HG03432 (cell line): Measurements from ENCODE around the gene MOCS3.

Source experiments
- ATAC-seq: cut with Tn5 transposase; IDR thresholded peaks from one replicate; pipeline ENCODE4 v1.9.1; 2021; ENCODE audit warnings: mild to moderate bottlenecking, moderate library complexity; ENCODE audit not compliant: unreplicated experiment

MOCS3 gene

DNA sequence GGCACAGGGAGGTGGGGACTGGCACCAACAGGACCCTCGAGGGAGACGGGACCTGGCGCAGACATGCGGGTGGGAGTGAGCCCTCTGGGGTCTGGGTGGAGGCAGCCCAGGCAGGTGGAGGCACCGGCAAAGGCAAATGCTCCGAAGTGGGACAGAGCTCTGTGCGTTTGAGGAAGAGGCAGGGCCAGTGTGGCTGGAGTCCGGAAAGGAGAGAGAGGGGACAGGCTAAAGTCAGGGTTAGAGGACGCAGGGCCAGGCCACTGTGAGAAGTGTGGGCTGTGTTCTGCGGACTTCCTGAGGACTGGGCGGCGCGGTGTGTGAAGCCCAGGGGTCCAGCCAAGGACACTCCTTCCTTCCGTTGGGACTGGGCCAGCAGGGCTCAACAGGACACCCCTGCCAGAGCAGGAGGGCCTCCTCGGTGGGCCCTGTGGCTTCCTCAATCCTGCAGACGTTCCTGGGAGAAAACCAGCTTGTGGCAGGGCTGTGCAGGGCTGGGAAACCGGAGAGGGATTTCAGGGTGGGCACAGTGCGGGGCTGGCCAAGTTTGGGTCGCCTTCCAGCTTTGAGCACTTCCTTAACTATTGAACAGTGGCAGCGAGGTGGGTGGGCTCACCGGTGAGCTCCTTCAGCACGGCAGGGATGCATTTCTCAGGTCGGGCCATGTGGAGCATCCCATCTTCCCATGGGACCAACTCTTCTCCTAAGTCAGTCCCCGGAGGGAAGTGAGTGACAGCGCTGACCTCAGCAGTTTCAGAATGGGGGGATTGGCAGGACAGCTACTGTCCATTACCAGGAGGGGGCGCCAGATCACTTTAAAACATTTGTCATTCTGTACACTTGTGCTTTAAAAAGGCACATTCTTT is 22.5 kb downstream of the MOCS3 start:
- no peak for ATAC-seq

DNA sequence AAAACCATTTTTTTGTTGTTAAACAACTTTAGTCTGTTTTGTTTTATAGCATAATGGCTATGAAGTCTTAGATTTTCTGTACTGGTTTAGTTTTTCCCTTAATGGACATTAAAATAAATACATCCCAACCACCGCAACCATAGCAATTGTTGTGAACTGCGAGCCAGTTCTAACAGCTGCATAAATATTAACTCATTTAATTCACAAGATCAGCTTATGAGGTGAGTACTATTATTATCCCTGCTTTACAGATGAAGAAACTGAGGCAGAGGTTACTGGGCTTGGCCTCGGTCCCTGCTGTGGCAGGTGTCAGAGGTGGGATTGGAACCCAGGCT is 23.1 kb downstream of the MOCS3 start:
- no peak for ATAC-seq

DNA sequence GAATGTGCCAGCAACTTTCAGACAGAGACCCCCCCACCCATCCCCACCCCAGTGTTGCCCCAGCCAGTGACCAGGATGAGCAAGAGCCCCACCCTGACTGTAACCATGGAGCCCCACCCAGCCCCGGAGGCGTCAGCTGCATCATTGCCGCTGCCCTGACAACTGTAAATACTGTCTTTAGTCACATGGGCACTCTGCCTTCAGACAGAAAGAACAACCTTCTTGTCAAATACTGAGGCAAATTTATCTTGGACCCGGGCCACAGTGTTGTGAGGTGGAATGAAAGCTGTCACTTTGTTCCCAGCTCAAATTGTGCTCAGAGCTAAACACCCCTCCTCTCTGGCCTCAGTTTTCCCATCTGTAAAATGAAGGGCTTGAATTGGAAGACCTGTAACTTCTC is 23.7 kb downstream of the MOCS3 start:
- no peak for ATAC-seq

DNA sequence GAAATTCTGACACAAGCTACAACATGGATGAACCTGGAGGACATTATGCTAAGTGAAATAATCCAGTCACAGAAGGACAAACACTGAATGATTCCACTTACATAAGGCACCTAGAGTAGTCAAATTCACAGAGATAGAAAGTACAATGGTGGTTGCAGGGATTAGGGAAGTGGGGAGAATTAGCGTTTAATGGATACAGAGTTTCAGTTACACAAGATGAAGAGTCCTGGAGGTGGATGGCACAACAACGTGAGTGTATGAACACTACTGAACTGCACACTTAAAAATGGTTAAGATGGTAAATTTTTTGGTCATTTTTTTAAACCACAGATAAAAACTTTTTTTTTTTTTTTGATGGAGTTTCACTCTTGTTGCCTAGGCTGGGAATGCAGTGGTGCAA is 24.7 kb downstream of the MOCS3 start:
- ATAC-seq, result no peak

DNA sequence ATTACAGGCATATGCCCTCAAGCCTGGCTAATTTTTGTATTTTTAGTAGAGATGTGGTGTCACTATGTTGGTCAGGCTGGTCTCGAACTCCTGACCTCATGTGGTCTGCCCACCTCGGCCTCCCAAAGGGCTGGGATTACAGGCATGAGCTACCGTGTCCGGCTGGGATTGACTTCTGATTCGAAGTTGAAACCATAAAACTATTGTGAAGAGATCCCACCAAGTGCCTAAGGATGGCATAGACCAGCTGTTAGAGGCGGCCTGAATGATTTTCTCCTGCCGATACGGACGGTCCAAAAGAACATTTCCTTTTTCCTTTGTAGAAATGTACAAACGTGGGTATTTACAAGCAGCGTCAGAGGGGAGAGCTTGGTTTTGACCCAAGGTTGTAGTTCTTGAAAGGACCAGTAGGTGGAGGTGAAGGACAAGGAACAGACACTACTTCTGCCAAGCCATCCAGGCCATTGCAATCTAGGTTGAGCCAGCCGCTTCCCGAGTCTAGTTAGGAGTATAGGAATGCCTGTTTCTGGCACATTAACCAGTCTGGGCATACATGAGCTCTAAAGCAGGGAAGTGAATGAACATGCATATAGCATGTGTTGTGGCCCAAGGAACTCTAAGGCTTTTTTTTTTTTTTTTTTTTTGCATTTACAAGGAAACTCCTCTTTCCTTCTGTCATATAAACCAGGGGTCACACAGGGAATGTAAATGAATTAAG is 29.0 kb downstream of the MOCS3 start:
- ATAC-seq, result peak; percentile 54

DNA sequence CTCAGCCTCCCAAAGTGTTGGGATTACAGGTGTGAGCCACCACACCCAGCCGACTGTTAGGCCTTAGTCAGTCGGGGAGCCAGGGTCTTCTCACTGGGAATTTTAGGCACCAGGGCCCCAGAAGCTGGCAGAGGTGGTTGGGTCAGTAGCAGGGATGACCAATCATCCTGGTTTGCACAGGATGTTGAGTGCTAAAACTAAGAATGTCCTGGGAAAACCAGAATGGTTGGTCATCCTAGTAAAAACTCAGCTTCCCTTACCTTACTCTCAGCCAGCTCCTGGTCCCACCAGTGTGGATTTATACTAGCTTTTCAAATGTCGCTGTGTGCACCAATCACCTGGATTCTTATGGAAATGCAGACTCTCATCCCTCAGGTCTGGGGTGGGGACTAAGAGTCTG is 32.5 kb downstream of the MOCS3 start:
- no peak for ATAC-seq

DNA sequence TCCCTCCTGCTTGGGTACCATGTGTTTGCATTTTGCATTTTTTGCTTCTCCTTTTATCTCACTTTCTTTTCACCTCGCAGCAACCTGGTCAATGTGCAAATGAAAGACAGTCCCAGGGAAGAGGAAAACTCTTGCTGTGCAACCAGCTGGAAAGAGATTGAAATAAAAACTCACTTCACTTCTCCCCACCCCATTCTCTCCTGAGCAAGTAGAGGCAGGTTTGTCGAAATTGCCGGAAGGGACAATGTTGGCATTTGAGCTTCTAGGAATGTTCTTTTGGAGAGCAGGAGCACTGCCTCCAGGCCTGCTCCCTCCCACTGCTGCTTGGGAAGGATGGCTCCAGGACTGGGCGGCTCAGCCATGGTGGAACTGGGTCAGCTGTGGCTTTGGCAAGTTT is 33.7 kb downstream of the MOCS3 start:
- no peak for ATAC-seq

DNA sequence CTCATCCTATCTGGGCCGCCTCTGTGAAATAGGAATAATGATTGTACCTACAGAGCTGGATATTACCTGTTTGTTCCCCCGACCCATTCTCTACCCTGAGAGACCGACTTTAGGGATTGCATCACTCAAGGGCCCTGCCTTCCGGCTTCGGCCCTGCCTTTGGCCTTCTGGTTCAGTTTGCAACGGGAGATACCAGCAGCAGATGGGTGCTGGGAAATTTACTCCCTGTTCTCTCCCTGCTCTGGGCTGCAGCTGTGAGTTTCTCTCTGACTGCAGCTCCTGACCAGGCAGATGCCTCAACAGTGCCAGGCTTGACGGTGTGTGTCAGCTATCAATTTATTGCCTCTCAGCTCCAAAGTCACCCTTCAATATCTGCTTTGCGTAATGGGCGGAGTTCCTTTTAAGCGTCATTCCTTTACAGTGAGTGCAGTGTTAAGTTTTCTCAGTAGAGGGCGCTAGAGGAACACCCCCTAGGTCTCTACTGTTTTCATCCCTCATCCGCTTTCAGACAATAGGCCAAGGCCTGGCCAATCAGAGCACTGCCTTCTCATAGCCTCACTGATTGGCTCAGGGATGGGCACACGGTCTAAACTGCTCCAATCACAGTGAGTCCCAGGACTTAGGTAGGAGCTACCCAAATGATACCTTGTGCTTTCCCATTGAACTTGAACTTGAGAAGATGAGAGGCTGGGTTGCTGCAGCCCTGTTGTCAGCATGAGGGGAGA is 34.3 kb downstream of the MOCS3 start:
- peak; percentile 60 for ATAC-seq

DNA sequence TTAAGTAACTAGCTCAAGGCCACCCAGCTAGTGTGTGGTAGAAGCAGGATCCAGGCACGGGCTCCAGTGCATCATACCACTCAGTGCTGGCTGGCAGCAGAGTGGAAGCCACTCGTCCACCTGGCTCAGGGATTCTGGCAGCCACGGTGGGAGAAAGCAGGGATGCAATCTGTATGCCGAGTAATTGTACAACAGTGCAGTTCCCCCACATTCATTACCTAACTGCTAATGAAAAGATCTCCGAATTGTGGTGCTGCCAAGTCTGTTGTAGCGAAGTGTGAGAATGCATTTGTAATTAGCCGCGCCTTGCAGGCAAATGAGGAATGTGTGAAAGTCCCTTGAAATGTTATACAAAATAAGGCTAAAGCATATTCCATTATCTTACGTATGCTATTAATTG is 35.3 kb downstream of the MOCS3 start:
- ATAC-seq, result no peak

DNA sequence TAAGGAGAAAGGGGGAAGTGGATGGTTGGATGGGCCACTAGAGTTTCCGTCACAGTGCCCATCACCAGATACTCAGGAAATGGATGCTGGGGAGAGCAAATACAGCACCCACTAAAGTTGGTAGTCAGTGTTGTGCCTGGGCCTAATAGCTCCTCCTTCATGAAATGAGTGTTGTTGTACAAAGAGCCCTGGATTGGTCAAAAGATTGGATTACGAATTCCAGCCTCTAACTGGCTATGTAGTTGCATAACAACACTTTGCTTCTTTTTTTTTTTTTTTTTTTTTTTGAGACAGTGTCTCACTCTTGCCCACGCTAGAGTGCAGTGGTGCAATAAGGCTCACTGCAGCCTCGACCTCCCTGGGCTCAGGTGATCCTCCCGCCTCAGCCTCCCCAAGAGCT is 36.9 kb downstream of the MOCS3 start:
- ATAC-seq, result no peak

DNA sequence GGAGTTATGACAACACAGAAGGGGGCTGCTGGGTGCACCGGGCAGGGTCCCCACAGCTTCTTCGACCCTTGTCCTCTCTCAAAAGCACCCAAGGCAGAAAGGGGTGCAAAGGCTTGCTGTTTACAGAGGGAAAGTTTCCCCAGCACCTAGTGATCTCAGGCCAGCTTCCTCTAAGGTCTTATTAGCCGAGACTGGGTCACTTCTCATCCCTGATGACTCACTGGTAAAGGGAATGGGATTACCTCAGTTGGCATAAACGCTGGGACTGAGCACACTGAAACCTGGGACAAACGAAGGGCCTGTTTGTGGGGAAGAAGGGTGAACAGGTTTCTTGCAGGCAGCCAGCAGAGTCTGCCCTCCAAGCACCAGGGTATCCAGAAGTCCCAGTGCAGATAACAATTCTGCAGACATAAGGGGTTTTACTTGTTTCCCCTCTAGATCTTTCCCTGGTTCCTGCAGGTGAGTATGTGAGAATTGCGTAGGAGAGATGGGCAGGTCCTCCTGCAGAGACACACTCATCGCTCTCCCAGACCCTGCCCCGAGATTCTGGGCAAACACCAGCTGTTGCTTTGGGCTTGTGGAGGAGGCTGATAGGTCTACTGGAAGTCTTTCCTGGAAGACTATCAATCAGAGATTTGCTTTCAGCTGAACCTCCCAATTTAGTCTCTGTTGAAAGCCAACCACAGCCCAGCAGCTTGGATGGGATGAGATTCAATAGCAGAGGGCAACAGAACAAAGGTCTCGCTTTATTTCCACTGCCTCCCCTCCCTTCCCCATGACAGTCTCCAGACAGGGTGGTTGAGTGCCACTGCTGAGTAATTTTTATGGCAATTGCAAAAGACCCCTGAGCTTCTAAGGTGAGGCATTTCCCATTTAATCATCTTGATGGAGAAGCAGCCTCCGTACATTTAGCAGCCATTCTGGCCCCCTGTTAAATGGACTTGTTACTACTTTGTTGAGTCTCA is 38.6 kb downstream of the MOCS3 start:
- ATAC-seq, result no peak

DNA sequence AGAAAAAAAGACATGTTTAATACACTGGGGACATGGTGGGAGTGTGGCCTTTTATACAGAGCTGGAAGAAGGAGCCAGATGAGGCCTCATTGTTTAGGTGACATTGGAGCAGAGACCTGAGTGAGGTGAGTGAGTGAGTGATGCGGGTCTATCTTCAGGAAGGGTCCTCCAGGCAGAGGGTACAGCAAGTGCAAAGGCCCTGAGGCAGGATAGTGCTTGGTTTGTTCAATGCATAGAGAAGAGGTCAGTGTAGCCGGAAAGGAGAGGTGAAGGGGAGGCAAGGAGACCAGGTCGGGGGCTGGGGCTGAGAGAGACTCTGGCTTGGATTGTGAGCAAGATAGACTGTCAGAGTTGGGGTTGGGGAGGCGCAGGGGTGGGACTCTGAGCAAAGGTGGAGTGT is 40.7 kb downstream of the MOCS3 start:
- ATAC-seq, result no peak

DNA sequence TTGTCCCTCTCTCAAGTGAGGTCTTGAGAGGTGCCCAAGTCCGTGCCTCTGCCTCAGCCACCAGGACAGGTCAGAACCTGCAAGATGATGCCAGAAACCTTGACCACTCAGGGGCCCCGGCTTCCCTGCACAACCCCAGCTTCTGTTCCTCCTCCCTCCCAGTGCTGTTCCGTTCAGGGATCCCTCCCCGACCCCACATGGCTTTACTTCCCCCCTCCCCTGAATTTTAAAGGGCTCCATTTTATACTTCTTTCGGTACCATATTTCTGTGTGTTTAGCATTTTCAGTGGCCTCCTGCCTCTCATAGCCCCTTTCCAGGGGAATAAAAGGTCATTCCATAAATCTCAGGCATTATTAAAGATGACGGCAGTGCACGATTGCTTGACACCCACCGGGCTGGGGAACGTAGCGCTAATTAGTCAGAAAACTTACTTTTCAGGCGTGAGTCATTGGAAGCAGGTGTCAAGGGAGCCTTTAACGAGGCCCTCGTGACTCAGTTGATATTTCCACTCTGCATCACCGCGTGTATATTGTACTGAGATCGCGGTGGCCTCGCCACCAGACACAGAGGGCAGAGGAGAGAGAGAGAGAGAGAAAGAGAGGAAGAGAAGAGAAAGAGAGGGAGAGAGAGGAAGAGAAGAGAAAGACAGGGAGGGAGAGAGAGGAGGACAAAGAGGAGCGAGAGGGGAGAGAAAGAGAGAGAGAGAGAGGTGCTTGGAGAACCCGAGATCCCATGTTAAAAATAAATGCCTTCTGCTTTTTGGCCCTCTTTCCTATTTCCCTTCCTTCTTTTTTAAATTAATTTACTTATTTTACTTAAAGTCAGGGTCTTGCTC is 43.0 kb downstream of the MOCS3 start:
- ATAC-seq, result no peak

DNA sequence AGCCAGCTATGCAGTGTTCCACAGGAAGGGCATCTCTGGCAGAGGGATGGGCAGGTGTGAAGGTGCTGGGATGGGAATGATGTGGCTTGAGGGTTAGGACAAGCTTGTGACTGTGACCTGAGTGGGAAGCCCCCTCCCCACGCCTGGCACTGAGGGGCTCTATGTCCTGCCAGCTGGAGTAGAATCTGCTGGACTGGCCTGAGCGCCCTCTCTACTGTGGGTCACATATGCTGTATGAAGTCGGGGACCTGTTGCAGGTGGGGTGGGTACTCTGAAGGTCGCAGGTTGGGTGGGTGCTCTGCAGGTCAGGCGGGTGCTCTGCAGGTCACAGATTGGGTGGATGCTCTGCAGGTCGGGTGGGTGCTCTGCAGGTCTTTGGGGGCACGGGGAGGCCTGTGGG is 44.0 kb downstream of the MOCS3 start:
- ATAC-seq, result no peak

DNA sequence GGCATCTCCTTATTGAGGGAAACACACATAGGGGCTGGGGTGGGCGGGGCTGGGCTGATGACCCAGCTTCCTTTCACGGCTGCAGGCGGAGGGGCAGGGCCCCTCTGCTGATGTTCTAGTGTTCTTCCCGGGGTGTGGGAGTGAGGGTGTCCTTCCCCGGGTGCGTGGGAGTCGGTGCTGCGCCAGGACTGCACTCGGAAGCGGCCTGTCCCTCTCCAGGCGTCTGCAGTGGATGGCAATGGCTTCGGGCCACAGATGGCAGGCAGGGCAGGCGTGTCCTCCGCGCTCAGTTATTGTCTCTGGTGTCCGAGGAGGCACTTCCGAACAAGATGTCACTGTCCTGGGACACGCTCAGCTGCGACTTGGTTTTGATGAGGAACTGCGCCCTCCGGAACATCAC is 45.1 kb downstream of the MOCS3 start:
- ATAC-seq, result no peak

DNA sequence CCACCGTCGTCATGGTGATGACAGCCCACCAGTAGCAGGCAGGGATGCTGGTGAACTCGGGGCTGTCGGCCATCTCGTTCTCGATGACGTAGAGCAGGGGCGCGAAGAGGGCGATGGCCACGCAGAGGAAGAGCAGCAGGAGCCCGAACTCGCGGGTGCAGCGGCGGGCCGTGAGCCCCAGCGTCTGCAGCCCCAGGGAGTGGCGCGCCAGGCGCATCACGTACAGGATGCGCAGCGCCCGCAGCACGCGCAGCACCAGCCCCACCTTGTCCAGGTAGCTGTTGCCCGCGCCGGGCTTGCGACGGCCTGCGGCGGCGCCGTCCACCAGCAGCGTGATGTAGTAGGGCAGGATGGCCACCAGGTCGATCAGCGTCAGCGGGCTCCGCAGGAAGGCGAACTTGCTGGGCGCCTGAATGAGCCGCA is 45.7 kb downstream of the MOCS3 start:
- ATAC-seq, result no peak

DNA sequence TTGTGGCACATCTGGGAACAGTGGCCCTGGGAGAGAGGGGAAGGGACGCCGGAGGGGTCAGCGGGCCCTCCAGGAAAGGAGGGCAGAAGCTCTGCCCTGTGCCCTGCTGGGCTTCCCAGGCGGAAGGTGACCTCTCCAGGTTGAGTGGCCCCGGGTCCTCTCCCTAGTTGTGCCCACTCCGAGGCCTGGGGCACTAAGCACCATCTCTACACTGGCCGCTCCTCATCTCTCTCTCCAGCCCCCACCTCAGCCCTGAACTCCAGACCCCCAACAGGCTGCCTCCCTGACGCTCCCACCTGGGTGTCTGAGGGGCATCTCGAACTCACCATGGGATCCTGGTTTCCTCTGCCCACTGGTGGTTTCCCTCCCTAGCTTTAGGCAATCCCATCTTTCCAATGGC is 46.2 kb downstream of the MOCS3 start:
- no peak for ATAC-seq

DNA sequence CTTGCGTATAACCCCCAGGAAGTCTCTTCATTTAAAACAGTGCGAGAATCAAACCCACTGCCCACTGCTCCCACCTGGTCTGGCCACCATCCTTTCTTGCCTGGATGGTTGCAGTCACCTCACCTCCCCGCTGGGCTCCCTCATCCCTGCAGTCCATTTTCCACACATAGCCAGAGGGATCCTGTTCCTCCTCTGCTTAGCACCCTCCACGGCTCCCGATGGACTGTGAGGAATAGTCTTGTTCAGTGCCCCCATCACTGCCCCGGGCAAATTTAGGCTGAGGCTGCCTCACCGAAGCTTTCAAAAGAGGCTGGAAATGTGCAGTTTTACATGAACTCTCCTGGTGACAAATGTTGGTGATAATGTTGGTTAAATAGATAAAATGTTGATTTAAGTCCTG is 46.6 kb downstream of the MOCS3 start:
- no peak for ATAC-seq

DNA sequence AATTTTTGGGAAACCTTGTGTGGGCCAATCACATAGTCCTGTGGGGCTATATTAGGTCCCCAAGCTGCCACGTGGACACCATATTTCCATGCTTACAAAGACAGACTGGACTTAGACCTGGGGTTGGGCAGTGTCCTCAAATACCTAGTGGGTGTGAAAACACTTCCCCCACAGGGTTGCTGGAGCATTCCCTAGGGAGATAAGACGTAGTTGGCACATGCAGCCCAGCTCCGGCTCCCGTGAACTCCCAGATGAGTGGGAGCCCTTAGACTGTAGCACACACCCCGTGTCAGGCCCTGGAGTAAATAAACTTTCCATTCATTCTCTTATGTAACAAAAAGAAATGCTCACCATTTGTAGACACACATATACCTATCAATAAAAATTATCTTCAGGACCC is 50.1 kb downstream of the MOCS3 start:
- ATAC-seq, result no peak
